Right renal cortex interstitium (tissue), 3 donors: ENCODE data around the gene OSER1. TPM values are rescaled to one million over a fixed set of nuclear protein-coding genes. Genes with fewer than 3 reads are reported as not detected.

ENCODE experiments used
- polyA plus RNA-seq, 3 donors: library from polyadenylated mRNA; unstranded; fragments of 120-200 nt; gene quantifications; one replicate each; pipeline ENCODE4 v1.2.1, GENCODE V29; 2013; ENCODE audit not compliant: insufficient read length in 3 of 3

OSER1 gene
- polyA plus RNA-seq, 3 donors = 54.4 to 58.1 (median 55.2) TPM

Other genes with a start within 250 kb of the OSER1 start
- gene JPH2, start 23.6 kb downstream of the OSER1 start, polyA plus RNA-seq = 1 to 10 TPM; 1.2 to 1.4 (median 1.4) TPM
- under 1 TPM; 0.11 to 0.46 (median 0.21) TPM for gene GDAP1L1, start 36.5 kb upstream of the OSER1 start, polyA plus RNA-seq
- 1 to 10 TPM; 8.2 to 9.2 (median 8.2) TPM for gene FITM2, start 100.4 kb upstream of the OSER1 start, polyA plus RNA-seq
- under 1 TPM; 0.10 to 0.14 (median 0.12) TPM for gene R3HDML, start 126.3 kb upstream of the OSER1 start, polyA plus RNA-seq
- gene HNF4A, start 144.9 kb upstream of the OSER1 start, polyA plus RNA-seq = 10 to 100 TPM; 36.8 to 50.6 (median 46.1) TPM